ENCODE measurements around the gene TRAPPC3L.

DNA sequence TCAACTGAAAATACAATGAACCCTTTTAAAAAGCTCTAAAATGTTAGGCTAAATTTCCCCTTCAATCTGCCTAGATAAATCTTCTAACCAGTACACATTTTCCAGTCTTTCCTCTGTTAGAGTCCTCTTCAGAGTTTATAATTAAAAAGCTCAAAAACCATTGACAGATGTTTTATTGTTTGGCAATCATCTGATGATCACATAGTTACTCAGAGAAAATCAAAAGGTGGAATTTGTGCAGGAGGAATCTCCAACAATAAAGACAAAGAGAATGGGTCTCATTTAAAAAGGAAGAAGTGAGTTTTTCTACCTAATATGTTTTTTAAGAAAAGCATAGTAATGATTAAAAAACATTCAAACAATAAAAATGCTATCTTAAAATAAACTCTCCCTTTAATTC lies 3.1 kb downstream of the TRAPPC3L start:
- TF ChIP-seq ELF4 (IDR thresholded peaks at IDR 0.05) (no peak), FOXM1 (IDR thresholded peaks at IDR 0.05; ENCODE audit: borderline replicate concordance) (no peak), SP1 (IDR thresholded peaks at IDR 0.05) (no peak), TARDBP (IDR thresholded peaks at IDR 0.05) (no peak), FOXA1 (IDR thresholded peaks at IDR 0.05) (no peak), BHLHE40 (IDR thresholded peaks at IDR 0.05; ENCODE audit: borderline replicate concordance) (no peak), FOXK2 (IDR thresholded peaks at IDR 0.05) (no peak), ARNT (IDR thresholded peaks at IDR 0.05) (no peak), SUZ12 (IDR thresholded peaks at IDR 0.05) (no peak), L3MBTL2 (conservative IDR thresholded peaks at IDR 0.05) (no peak), LEF1 (IDR thresholded peaks at IDR 0.05; ENCODE audit: borderline replicate concordance) (no peak)
- TF ChIP-seq, protein P1, sequence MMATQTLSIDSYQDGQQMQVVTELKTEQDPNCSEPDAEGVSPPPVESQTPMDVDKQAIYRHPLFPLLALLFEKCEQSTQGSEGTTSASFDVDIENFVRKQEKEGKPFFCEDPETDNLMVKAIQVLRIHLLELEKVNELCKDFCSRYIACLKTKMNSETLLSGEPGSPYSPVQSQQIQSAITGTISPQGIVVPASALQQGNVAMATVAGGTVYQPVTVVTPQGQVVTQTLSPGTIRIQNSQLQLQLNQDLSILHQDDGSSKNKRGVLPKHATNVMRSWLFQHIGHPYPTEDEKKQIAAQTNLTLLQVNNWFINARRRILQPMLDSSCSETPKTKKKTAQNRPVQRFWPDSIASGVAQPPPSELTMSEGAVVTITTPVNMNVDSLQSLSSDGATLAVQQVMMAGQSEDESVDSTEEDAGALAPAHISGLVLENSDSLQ (IDR thresholded peaks at IDR 0.05) = no peak

Measured in HEK293T (cell line).